ENCODE results near the gene LIMS2.

LIMS2 gene

DNA sequence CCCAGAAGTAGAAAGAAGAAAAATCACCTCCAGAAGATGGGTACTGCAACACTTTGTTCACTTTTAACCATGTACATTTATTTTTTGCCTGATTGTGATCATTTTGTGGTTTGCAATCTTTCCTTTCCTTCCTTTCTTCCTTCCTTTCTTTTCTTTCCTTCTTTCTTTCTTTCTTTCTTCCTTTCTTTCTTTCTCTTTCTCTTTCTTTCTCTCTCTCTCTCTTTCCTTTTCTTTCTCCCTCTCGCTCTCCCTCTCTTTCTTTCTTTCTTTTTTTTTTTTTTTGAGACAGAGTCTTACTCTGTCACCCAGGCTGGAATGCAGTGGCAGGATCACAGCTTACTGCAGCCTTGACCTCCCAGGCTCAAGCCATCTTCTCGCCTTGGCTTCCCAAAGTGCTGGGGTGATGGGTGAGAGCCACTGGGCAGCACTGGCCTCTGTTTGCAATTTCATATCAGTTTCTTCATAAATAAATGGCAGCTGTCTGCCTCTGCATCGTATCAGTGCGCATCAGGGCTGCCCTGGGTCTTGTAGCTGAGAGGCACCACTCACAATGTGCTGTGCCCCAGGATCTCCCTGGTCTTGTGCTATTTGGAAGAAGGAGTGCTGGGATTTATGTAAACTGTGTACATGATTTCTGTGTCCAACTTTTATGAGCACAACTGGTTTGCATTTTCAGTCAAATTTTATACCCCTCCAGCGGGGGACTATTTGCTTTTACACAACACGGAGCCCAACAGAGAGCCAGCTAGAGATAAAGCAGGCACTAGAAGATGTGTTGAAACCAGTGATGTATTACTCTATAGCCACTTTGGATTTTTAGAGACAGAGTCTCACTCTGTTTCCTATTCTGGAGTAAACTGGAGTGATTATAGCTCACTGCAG is 6.9 kb upstream of the LIMS2 start:
- Histone ChIP-seq H3K9me3 (ENCODE audit: insufficient read depth, low read depth, low read length) (peaks cover 5% of the 10 kb centered on the region), H3K36me3 (ENCODE audit: control insufficient read depth in 1 of 2, insufficient read depth in 2 of 2, low read length in 2 of 2) (no peaks in the 10 kb centered on the region), H4K12ac (ENCODE audit: low read depth, low read length) (no peak overlapping the region), H2AK5ac (ENCODE audit: low read length) (no peak overlapping the region), H3K14ac (ENCODE audit: low read length) (no peak overlapping the region), H3K79me1 (ENCODE audit: low read length) (no peaks in the 10 kb centered on the region), H3K4me1 (ENCODE audit: control insufficient read depth in 1 of 2, insufficient read depth in 2 of 2, low read length in 2 of 2) (peaks cover 0 to 3% of the 10 kb centered on the region in 2 experiments), H2BK120ac (ENCODE audit: insufficient read depth, low read length, poor library complexity) (no peak overlapping the region), H2BK5ac (ENCODE audit: low read depth, low read length, poor library complexity) (no peak overlapping the region), H3K27ac (ENCODE audit: low read depth, low read length) (no peak overlapping the region), H3K23ac (ENCODE audit: low read length) (no peak overlapping the region), H3K79me2 (ENCODE audit: control insufficient read depth, insufficient read depth, low read length, poor library complexity) (no peaks in the 10 kb centered on the region), H2AFZ (ENCODE audit: insufficient read depth, low read length, poor library complexity) (no peak overlapping the region), H3K27me3 (ENCODE audit: insufficient read depth, low read length) (no peaks in the 10 kb centered on the region), H2BK12ac (ENCODE audit: low read length) (no peak overlapping the region), H4K8ac (ENCODE audit: low read depth, low read length) (no peak overlapping the region), H3K9ac (ENCODE audit: low read length) (no peak overlapping the region), H3K18ac (ENCODE audit: low read length) (no peak overlapping the region), H3K4me3 (ENCODE audit: low read depth, low read length) (no peak overlapping the region), H3K4ac (ENCODE audit: low read depth, low read length) (no peak overlapping the region), H4K91ac (ENCODE audit: low read depth, low read length) (no peak overlapping the region), H3K4me2 (ENCODE audit: low read length) (no peak overlapping the region)
- DNase-seq = no peak
- WGBS (ENCODE audit: extremely low coverage, insufficient coverage, insufficient read length) = no CpG with 5 or more reads among the region's 6 CpGs

DNA sequence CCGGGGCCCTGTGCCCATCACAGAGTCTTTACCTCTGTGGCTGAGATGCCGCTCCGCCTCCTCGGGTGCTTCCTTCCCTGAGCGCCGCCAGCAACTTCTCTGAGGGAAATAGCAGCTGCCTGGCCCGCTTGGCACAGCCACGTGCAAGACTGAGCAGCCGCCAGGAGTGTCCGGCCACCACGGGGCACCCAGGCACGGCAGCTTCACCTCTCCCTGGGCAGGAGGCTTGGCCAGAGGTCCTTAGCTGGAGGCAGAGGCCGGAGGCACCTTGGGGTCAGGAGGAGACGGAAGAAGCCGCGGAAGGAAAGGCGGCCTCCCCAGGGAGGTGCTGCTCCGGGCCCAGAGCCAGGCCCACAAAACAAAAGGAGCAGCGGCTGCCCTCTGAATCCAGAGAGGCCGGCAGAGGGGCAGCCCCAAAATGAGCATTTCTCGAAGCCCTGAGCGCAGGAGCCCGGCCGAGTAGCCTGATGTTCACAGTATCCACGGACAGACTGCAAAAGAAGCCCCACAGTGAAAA is 6.0 kb upstream of the LIMS2 start:
- no peaks in the 10 kb centered on the region for H3K79me1 ChIP-seq (ENCODE audit: low read length)
- no CpG with 5 or more reads among the region's 25 CpGs for WGBS (ENCODE audit: extremely low coverage, insufficient coverage, insufficient read length)
- no peaks in the 10 kb centered on the region for H3K27me3 ChIP-seq (ENCODE audit: insufficient read depth, low read length)
- no peak overlapping the region for H3K23ac ChIP-seq (ENCODE audit: low read length)
- no peaks in the 10 kb centered on the region for H3K36me3 ChIP-seq (ENCODE audit: control insufficient read depth in 1 of 2, insufficient read depth in 2 of 2, low read length in 2 of 2)
- DNase-seq = no peak
- no peak overlapping the region for H2BK12ac ChIP-seq (ENCODE audit: low read length)
- no peak overlapping the region for H3K9ac ChIP-seq (ENCODE audit: low read length)
- H4K12ac ChIP-seq (ENCODE audit: low read depth, low read length) = no peak overlapping the region
- no peak overlapping the region for H2AFZ ChIP-seq (ENCODE audit: insufficient read depth, low read length, poor library complexity)
- no peak overlapping the region for H3K4me2 ChIP-seq (ENCODE audit: low read length)
- no peak overlapping the region for H4K91ac ChIP-seq (ENCODE audit: low read depth, low read length)
- H2BK5ac ChIP-seq (ENCODE audit: low read depth, low read length, poor library complexity) = no peak overlapping the region
- H3K4ac ChIP-seq (ENCODE audit: low read depth, low read length) = no peak overlapping the region
- no peak overlapping the region for H2AK5ac ChIP-seq (ENCODE audit: low read length)
- H3K9me3 ChIP-seq (ENCODE audit: insufficient read depth, low read depth, low read length) = peaks cover 5% of the 10 kb centered on the region
- H2BK120ac ChIP-seq (ENCODE audit: insufficient read depth, low read length, poor library complexity) = no peak overlapping the region
- H3K14ac ChIP-seq (ENCODE audit: low read length) = no peak overlapping the region
- H3K27ac ChIP-seq (ENCODE audit: low read depth, low read length) = no peak overlapping the region
- H3K4me1 ChIP-seq (ENCODE audit: control insufficient read depth in 1 of 2, insufficient read depth in 2 of 2, low read length in 2 of 2) = peaks cover 0 to 3% of the 10 kb centered on the region in 2 experiments
- no peak overlapping the region for H4K8ac ChIP-seq (ENCODE audit: low read depth, low read length)
- no peak overlapping the region for H3K4me3 ChIP-seq (ENCODE audit: low read depth, low read length)
- no peak overlapping the region for H3K18ac ChIP-seq (ENCODE audit: low read length)
- no peaks in the 10 kb centered on the region for H3K79me2 ChIP-seq (ENCODE audit: control insufficient read depth, insufficient read depth, low read length, poor library complexity)

DNA sequence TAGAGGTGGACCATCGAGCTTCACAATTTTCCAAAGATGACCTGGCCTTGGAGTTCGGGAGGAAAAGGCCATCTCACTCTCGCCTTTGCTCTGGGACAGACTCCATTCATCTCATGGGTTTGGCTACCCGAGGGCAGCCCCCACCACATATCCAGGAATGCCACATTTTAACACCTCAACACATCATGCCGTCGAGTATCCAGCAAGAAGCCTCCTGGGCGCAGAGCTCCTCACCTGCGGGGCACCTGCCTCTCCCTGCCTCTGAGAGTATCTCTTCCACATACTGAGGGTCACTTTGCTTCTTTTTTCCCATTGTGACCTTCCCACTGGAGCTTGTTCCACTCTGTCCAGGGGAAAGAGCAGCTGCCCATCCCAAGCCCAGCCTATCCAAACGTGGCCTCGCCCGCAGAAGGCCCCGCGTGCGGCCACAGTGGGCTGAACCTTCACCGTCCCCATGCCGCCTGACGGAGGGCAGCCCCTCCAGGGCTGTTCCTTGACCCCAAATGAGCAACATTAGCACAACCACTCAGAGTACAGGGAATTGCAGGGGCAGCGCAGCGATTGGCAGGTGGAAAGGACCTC is 5.5 kb upstream of the LIMS2 start:
- Histone ChIP-seq H3K4me2 (ENCODE audit: low read length) (no peak overlapping the region), H2BK5ac (ENCODE audit: low read depth, low read length, poor library complexity) (no peak overlapping the region), H2BK12ac (ENCODE audit: low read length) (no peak overlapping the region), H3K27ac (ENCODE audit: low read depth, low read length) (no peak overlapping the region), H3K79me2 (ENCODE audit: control insufficient read depth, insufficient read depth, low read length, poor library complexity) (no peaks in the 10 kb centered on the region), H3K4me3 (ENCODE audit: low read depth, low read length) (no peak overlapping the region), H3K4me1 (ENCODE audit: control insufficient read depth in 1 of 2, insufficient read depth in 2 of 2, low read length in 2 of 2) (peaks cover 0 to 3% of the 10 kb centered on the region in 2 experiments), H2AK5ac (ENCODE audit: low read length) (no peak overlapping the region), H3K79me1 (ENCODE audit: low read length) (no peaks in the 10 kb centered on the region), H4K91ac (ENCODE audit: low read depth, low read length) (no peak overlapping the region), H3K18ac (ENCODE audit: low read length) (no peak overlapping the region), H4K8ac (ENCODE audit: low read depth, low read length) (no peak overlapping the region), H2BK120ac (ENCODE audit: insufficient read depth, low read length, poor library complexity) (no peak overlapping the region), H2AFZ (ENCODE audit: insufficient read depth, low read length, poor library complexity) (no peak overlapping the region), H3K23ac (ENCODE audit: low read length) (no peak overlapping the region), H3K9ac (ENCODE audit: low read length) (no peak overlapping the region), H3K36me3 (ENCODE audit: control insufficient read depth in 1 of 2, insufficient read depth in 2 of 2, low read length in 2 of 2) (no peaks in the 10 kb centered on the region), H3K9me3 (ENCODE audit: insufficient read depth, low read depth, low read length) (peaks cover 5% of the 10 kb centered on the region), H4K12ac (ENCODE audit: low read depth, low read length) (no peak overlapping the region), H3K27me3 (ENCODE audit: insufficient read depth, low read length) (no peaks in the 10 kb centered on the region), H3K14ac (ENCODE audit: low read length) (no peak overlapping the region), H3K4ac (ENCODE audit: low read depth, low read length) (no peak overlapping the region)
- WGBS (ENCODE audit: extremely low coverage, insufficient coverage, insufficient read length) = no CpG with 5 or more reads among the region's 19 CpGs
- DNase-seq = no peak

DNA sequence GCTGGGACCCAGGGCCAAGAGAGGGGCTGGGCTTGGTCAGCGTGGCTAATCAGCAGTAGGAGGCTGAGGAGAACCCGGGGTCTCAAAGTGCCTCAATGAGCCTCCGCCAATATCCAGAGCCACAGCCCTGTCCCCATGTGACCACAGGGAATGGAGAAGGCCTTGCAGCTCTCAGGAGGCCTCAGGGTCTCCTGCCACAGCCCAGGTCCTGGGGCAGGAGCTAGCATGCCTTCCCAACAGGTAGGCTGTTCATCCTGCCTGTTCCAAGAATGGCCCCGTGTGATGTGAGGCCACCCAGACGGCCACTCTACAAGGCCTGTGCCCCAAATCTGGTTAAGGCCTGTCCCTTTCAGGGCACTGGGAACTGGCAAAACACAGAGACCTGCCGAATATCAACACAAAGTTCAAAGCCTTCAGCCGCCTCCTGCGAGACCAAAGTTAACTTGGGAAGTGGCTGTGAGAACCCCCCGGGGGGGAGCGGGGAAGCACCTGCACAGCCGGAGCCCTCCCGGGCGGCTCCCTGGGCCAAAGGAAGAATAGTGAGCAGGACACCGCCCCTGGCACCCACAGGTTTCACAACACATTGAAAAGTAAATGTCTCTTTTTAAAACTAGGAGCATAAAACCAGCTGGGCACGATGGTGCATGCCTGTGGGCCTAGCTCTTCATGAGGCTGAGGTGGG is 4.5 kb upstream of the LIMS2 start:
- no peak overlapping the region for H3K14ac ChIP-seq (ENCODE audit: low read length)
- H3K27ac ChIP-seq (ENCODE audit: low read depth, low read length) = no peak overlapping the region
- H2AFZ ChIP-seq (ENCODE audit: insufficient read depth, low read length, poor library complexity) = no peak overlapping the region
- H3K18ac ChIP-seq (ENCODE audit: low read length) = no peak overlapping the region
- H3K23ac ChIP-seq (ENCODE audit: low read length) = no peak overlapping the region
- H4K8ac ChIP-seq (ENCODE audit: low read depth, low read length) = no peak overlapping the region
- no peak overlapping the region for H2BK120ac ChIP-seq (ENCODE audit: insufficient read depth, low read length, poor library complexity)
- H2BK5ac ChIP-seq (ENCODE audit: low read depth, low read length, poor library complexity) = no peak overlapping the region
- no peaks in the 10 kb centered on the region for H3K79me2 ChIP-seq (ENCODE audit: control insufficient read depth, insufficient read depth, low read length, poor library complexity)
- peaks cover 2 to 3% of the 10 kb centered on the region in 2 experiments for H3K4me1 ChIP-seq (ENCODE audit: control insufficient read depth in 1 of 2, insufficient read depth in 2 of 2, low read length in 2 of 2)
- H3K4ac ChIP-seq (ENCODE audit: low read depth, low read length) = no peak overlapping the region
- H3K79me1 ChIP-seq (ENCODE audit: low read length) = peaks cover under 1% of the 10 kb centered on the region
- no CpG with 5 or more reads among the region's 15 CpGs for WGBS (ENCODE audit: extremely low coverage, insufficient coverage, insufficient read length)
- H3K27me3 ChIP-seq (ENCODE audit: insufficient read depth, low read length) = peaks cover under 1% of the 10 kb centered on the region
- H3K4me3 ChIP-seq (ENCODE audit: low read depth, low read length) = no peak overlapping the region
- no peak overlapping the region for H2AK5ac ChIP-seq (ENCODE audit: low read length)
- H3K9ac ChIP-seq (ENCODE audit: low read length) = no peak overlapping the region
- peaks cover 5% of the 10 kb centered on the region for H3K9me3 ChIP-seq (ENCODE audit: insufficient read depth, low read depth, low read length)
- H4K12ac ChIP-seq (ENCODE audit: low read depth, low read length) = no peak overlapping the region
- no peak overlapping the region for H2BK12ac ChIP-seq (ENCODE audit: low read length)
- no peak for DNase-seq
- no peak overlapping the region for H4K91ac ChIP-seq (ENCODE audit: low read depth, low read length)
- no peaks in the 10 kb centered on the region for H3K36me3 ChIP-seq (ENCODE audit: control insufficient read depth in 1 of 2, insufficient read depth in 2 of 2, low read length in 2 of 2)
- no peak overlapping the region for H3K4me2 ChIP-seq (ENCODE audit: low read length)

All from trophoblast cell (in vitro differentiated cells and primary cell).